ENCODE results near the gene SRP14. TPM values are rescaled to one million over a fixed set of nuclear protein-coding genes. Genes with fewer than 3 reads are reported as not detected.
A peak's percentile ranks its signal among the peaks of the same experiment; 100 is the strongest.

The SRP14 gene
- total RNA-seq, 1 donor from 2014 or later = 196 TPM

- Mint-ChIP-seq H3K9me3 (ENCODE audit: unreplicated experiment) (no peaks in the 10 kb centered on the region), H3K4me3 (ENCODE audit: unreplicated experiment) (no peak overlapping the region), H3K36me3 (ENCODE audit: unreplicated experiment) (no peaks in the 10 kb centered on the region), H3K4me1 (ENCODE audit: unreplicated experiment) (peaks cover 35% of the 10 kb centered on the region), H3K27ac (ENCODE audit: unreplicated experiment) (no peak overlapping the region), H3K27me3 (ENCODE audit: unreplicated experiment) (no peaks in the 10 kb centered on the region)
- TF ChIP-seq CTCF (IDR thresholded peaks at IDR 0.05) = no peak
- DNase-seq (ENCODE audit: extremely low spot score, unreplicated experiment) = no peak
Observed at GRCh38 chr15:40066589-40066988, 27.6 kb upstream of the SRP14 start.

- Mint-ChIP-seq H3K27me3 (ENCODE audit: unreplicated experiment) (no peaks in the 10 kb centered on the region), H3K36me3 (ENCODE audit: unreplicated experiment) (no peaks in the 10 kb centered on the region), H3K4me1 (ENCODE audit: unreplicated experiment) (peaks cover 33% of the 10 kb centered on the region), H3K9me3 (ENCODE audit: unreplicated experiment) (no peaks in the 10 kb centered on the region), H3K27ac (ENCODE audit: unreplicated experiment) (no peak overlapping the region), H3K4me3 (ENCODE audit: unreplicated experiment) (no peak overlapping the region)
- DNase-seq (ENCODE audit: extremely low spot score, unreplicated experiment) = no peak
- TF ChIP-seq CTCF (IDR thresholded peaks at IDR 0.05) = no peak
Observed at GRCh38 chr15:40065166-40065565, 26.2 kb upstream of the SRP14 start.

DNA sequence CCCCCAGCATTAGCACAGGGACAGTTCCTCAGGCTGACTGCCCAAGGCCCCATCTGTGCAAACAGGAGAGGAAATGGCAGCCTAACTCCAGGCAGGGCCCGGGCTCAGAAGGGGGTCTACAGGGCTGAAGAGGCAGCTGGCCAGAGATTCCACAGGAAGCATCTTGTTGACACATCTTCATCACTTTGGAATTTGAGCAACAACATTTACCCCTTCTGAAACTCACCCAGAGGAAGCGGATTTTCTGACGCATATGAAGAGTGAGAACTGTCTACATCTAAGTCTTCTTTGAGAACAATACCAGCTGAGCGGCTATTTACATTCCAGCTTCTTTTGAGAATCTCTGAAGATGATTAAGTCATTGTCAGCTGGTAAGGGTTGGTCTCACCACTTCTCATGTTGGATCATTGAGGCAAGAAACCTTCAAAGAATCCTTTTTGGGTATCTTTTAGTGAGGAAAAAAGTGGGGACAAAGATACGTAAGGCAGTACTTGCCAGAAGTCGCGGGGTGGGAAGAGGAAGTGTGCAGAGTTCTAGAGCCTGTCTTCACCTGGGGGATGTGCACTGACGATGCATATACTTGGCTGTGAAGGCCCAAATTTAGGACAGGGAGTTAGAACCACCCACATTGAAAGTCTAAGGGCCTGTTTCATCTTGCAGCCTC lies 25.4 kb upstream of the SRP14 start:
- Mint-ChIP-seq H3K9me3 (ENCODE audit: unreplicated experiment) (no peaks in the 10 kb centered on the region), H3K4me3 (ENCODE audit: unreplicated experiment) (no peak overlapping the region), H3K27me3 (ENCODE audit: unreplicated experiment) (no peaks in the 10 kb centered on the region), H3K36me3 (ENCODE audit: unreplicated experiment) (no peaks in the 10 kb centered on the region), H3K4me1 (ENCODE audit: unreplicated experiment) (peaks cover 25% of the 10 kb centered on the region), H3K27ac (ENCODE audit: unreplicated experiment) (peak overlapping the region; percentile 74)
- DNase-seq (ENCODE audit: extremely low spot score, unreplicated experiment) = no peak
- TF ChIP-seq CTCF (IDR thresholded peaks at IDR 0.05) = no peak

- H3K27me3 Mint-ChIP-seq (ENCODE audit: unreplicated experiment) = no peaks in the 10 kb centered on the region
- peak overlapping the region; percentile 74 for H3K27ac Mint-ChIP-seq (ENCODE audit: unreplicated experiment)
- H3K4me3 Mint-ChIP-seq (ENCODE audit: unreplicated experiment) = no peak overlapping the region
- TF ChIP-seq CTCF (IDR thresholded peaks at IDR 0.05) = no peak
- no peaks in the 10 kb centered on the region for H3K9me3 Mint-ChIP-seq (ENCODE audit: unreplicated experiment)
- no peak for DNase-seq (ENCODE audit: extremely low spot score, unreplicated experiment)
- peaks cover 22% of the 10 kb centered on the region for H3K4me1 Mint-ChIP-seq (ENCODE audit: unreplicated experiment)
- no peaks in the 10 kb centered on the region for H3K36me3 Mint-ChIP-seq (ENCODE audit: unreplicated experiment)
Observed at GRCh38 chr15:40063563-40064011, 24.6 kb upstream of the SRP14 start.

- DNase-seq (ENCODE audit: extremely low spot score, unreplicated experiment) = no peak
- Mint-ChIP-seq H3K4me1 (ENCODE audit: unreplicated experiment) (peaks cover 21% of the 10 kb centered on the region), H3K9me3 (ENCODE audit: unreplicated experiment) (no peaks in the 10 kb centered on the region), H3K36me3 (ENCODE audit: unreplicated experiment) (no peaks in the 10 kb centered on the region), H3K27me3 (ENCODE audit: unreplicated experiment) (no peaks in the 10 kb centered on the region), H3K27ac (ENCODE audit: unreplicated experiment) (peak overlapping the region; percentile 74), H3K4me3 (ENCODE audit: unreplicated experiment) (no peak overlapping the region)
- TF ChIP-seq CTCF (IDR thresholded peaks at IDR 0.05) = no peak
Observed at GRCh38 chr15:40062816-40063562, 24.0 kb upstream of the SRP14 start.
